ENCODE measurements around the gene MEGF6. TPM values are rescaled to one million over a fixed set of nuclear protein-coding genes. Genes with fewer than 3 reads are reported as not detected.

The MEGF6 gene
- total RNA-seq, 1 experiment from 2014 or later: 65.3 TPM

GRCh38 chr1:3558036-3558726 is 53.1 kb downstream of the MEGF6 start:
- ChIA-PET CTCF (no interaction called here), POLR2A (ENCODE audit: unreplicated experiment) (no interaction called here)
- peaks cover 34% of the 10 kb centered on the region for H3K4me1 ChIP-seq (replicated peaks; ENCODE audit: insufficient read depth)
- no peak for DNase-seq
- no peaks in the 10 kb centered on the region for H3K27me3 ChIP-seq (ENCODE audit: insufficient read depth, low read depth)
- BruUV-seq (replicated peaks): no TSS peak
- no peak overlapping the region for H3K4me3 ChIP-seq
- no peak overlapping the region for H3K27ac ChIP-seq
- no peaks in the 10 kb centered on the region for H4K20me1 ChIP-seq (ENCODE audit: insufficient read depth)
- H3K9me2 ChIP-seq (ENCODE audit: insufficient read depth): no peaks in the 10 kb centered on the region
- no peaks in the 10 kb centered on the region for H3K36me3 ChIP-seq (ENCODE audit: low read depth)
- H3K9me3 ChIP-seq (ENCODE audit: insufficient read depth, low read depth): no peaks in the 10 kb centered on the region
- H3K4me2 ChIP-seq: no peak overlapping the region
- intact Hi-C loops (cut with micrococcal nuclease; ENCODE audit: unreplicated experiment): no loop called here
- H2AFZ ChIP-seq: no peak overlapping the region
- H3F3A ChIP-seq (ENCODE audit: insufficient read depth, low read depth): peaks cover 17% of the 10 kb centered on the region; the same call in 1 of the 2 replicates
- TF ChIP-seq, protein P1, sequence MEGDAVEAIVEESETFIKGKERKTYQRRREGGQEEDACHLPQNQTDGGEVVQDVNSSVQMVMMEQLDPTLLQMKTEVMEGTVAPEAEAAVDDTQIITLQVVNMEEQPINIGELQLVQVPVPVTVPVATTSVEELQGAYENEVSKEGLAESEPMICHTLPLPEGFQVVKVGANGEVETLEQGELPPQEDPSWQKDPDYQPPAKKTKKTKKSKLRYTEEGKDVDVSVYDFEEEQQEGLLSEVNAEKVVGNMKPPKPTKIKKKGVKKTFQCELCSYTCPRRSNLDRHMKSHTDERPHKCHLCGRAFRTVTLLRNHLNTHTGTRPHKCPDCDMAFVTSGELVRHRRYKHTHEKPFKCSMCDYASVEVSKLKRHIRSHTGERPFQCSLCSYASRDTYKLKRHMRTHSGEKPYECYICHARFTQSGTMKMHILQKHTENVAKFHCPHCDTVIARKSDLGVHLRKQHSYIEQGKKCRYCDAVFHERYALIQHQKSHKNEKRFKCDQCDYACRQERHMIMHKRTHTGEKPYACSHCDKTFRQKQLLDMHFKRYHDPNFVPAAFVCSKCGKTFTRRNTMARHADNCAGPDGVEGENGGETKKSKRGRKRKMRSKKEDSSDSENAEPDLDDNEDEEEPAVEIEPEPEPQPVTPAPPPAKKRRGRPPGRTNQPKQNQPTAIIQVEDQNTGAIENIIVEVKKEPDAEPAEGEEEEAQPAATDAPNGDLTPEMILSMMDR (conservative IDR thresholded peaks at IDR 0.05): no peak
- no peak for TF ChIP-seq EZH2 (IDR thresholded peaks at IDR 0.05; ENCODE audit: low read depth)
- no peaks in the 10 kb centered on the region for H3K79me2 ChIP-seq (ENCODE audit: low read depth)

- peaks cover 37% of the 10 kb centered on the region for H3K4me1 ChIP-seq (replicated peaks; ENCODE audit: insufficient read depth)
- POLR2A ChIA-PET (ENCODE audit: unreplicated experiment): no interaction called here
- intact Hi-C loops (cut with micrococcal nuclease; ENCODE audit: unreplicated experiment): no loop called here
- BruUV-seq (replicated peaks): no TSS peak
- TF ChIP-seq EZH2 (IDR thresholded peaks at IDR 0.05; ENCODE audit: low read depth): no peak
- H3K9me3 ChIP-seq (ENCODE audit: insufficient read depth, low read depth): no peaks in the 10 kb centered on the region
- no peak overlapping the region for H3K4me2 ChIP-seq
- CTCF ChIA-PET: no interaction called here
- DNase-seq: no peak
- H3F3A ChIP-seq (ENCODE audit: insufficient read depth, low read depth): peaks cover 17% of the 10 kb centered on the region; the same call in 1 of the 2 replicates
- no peak overlapping the region for H3K4me3 ChIP-seq
- no peak overlapping the region for H2AFZ ChIP-seq
- H3K27me3 ChIP-seq (ENCODE audit: insufficient read depth, low read depth): no peaks in the 10 kb centered on the region
- no peaks in the 10 kb centered on the region for H3K36me3 ChIP-seq (ENCODE audit: low read depth)
- no peaks in the 10 kb centered on the region for H4K20me1 ChIP-seq (ENCODE audit: insufficient read depth)
- no peaks in the 10 kb centered on the region for H3K79me2 ChIP-seq (ENCODE audit: low read depth)
- H3K9me2 ChIP-seq (ENCODE audit: insufficient read depth): no peaks in the 10 kb centered on the region
- no peak overlapping the region for H3K27ac ChIP-seq
Observed at GRCh38 chr1:3557366-3557765, 53.9 kb downstream of the MEGF6 start.

DNA sequence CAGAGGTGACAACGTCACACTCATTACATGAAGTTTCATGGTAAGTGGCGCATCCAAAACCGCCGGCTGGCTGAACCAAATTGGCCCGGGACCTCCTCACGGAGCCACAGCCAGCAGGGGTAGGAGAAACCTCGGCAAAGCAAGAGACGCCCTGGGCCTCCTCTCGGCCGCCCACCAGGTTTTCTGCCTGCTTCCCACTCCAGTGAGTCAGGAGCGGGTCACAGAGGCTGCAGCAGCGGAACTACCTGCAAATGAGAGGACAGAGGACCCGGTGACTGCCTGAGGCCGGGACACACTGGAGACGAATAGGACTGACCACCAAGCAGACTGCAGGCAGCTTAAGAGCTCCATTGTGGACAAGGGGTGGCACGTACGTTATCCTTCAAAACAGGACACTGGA is 55.0 kb downstream of the MEGF6 start:
- H3K9me3 ChIP-seq (ENCODE audit: insufficient read depth, low read depth): no peaks in the 10 kb centered on the region
- POLR2A ChIA-PET (ENCODE audit: unreplicated experiment): no interaction called here
- intact Hi-C loops (cut with micrococcal nuclease; ENCODE audit: unreplicated experiment): no loop called here
- no peaks in the 10 kb centered on the region for H3K36me3 ChIP-seq (ENCODE audit: low read depth)
- no peak for DNase-seq
- no peak for TF ChIP-seq EZH2 (IDR thresholded peaks at IDR 0.05; ENCODE audit: low read depth)
- TF ChIP-seq, protein P1 (conservative IDR thresholded peaks at IDR 0.05): no peak
- BruUV-seq (replicated peaks): no TSS peak
- CTCF ChIA-PET: no interaction called here
- H3K9me2 ChIP-seq (ENCODE audit: insufficient read depth): no peaks in the 10 kb centered on the region
- H3F3A ChIP-seq (ENCODE audit: insufficient read depth, low read depth): peaks cover 17% of the 10 kb centered on the region; the same call in 1 of the 2 replicates
- no peaks in the 10 kb centered on the region for H3K79me2 ChIP-seq (ENCODE audit: low read depth)
- H3K4me3 ChIP-seq: no peak overlapping the region
- no peaks in the 10 kb centered on the region for H4K20me1 ChIP-seq (ENCODE audit: insufficient read depth)
- H3K27me3 ChIP-seq (ENCODE audit: insufficient read depth, low read depth): no peaks in the 10 kb centered on the region
- peaks cover 37% of the 10 kb centered on the region for H3K4me1 ChIP-seq (replicated peaks; ENCODE audit: insufficient read depth)
- H3K4me2 ChIP-seq: no peak overlapping the region
- no peak overlapping the region for H2AFZ ChIP-seq
- H3K27ac ChIP-seq: no peak overlapping the region

All from PC-9 (cell line).